ENCODE results near the gene PRKCA.

GRCh38 chr17:66860204-66860603, 557.8 kb downstream of the PRKCA start:
- TF ChIP-seq CTCF (IDR thresholded peaks at IDR 0.05) = no peak
- TF ChIP-seq ZFX (IDR thresholded peaks at IDR 0.05; ENCODE audit: borderline replicate concordance) = no peak
